GM19193 (cell line): ENCODE results near the gene SLC18A3.

Experiments
- POLR2A ChIP-seq: IDR thresholded peaks from 4 replicates; pipeline ENCODE4 v1.6.1; 2011; ENCODE audit not compliant: insufficient read depth, insufficient read length; ENCODE audit errors: extremely low read depth

Gene SLC18A3

GRCh38 chr10:49610114-49610457 lies at the start of gene SLC18A3:
Gene SLC18A3 (plus strand): TSS chr10:49610310. CDS start chr10:49610741, 431 bp downstream.
- no peak for TF ChIP-seq POLR2A

GRCh38 chr10:49560526-49560925 lies 49.6 kb upstream of the SLC18A3 start:
- no peak for TF ChIP-seq POLR2A

- no peak for TF ChIP-seq POLR2A
These were observed 47.2 kb upstream of the SLC18A3 start for GRCh38 chr10:49562893-49563292.

GRCh38 chr10:49564461-49565009 lies 45.6 kb upstream of the SLC18A3 start:
- no peak for TF ChIP-seq POLR2A

GRCh38 chr10:49567810-49568209 lies 42.3 kb upstream of the SLC18A3 start:
- no peak for TF ChIP-seq POLR2A

- TF ChIP-seq POLR2A: no peak
These were observed 41.9 kb upstream of the SLC18A3 start for GRCh38 chr10:49568235-49568634.

- TF ChIP-seq POLR2A: no peak
These were observed 41.0 kb upstream of the SLC18A3 start for GRCh38 chr10:49569031-49569631.

GRCh38 chr10:49571388-49571787 lies 38.7 kb upstream of the SLC18A3 start:
- TF ChIP-seq POLR2A: no peak

GRCh38 chr10:49572594-49573114 lies 37.5 kb upstream of the SLC18A3 start:
- no peak for TF ChIP-seq POLR2A

GRCh38 chr10:49575489-49576072 lies 34.5 kb upstream of the SLC18A3 start:
- no peak for TF ChIP-seq POLR2A

GRCh38 chr10:49577182-49577925 lies 32.8 kb upstream of the SLC18A3 start:
- TF ChIP-seq POLR2A: no peak

GRCh38 chr10:49578392-49578791 lies 31.7 kb upstream of the SLC18A3 start:
- no peak for TF ChIP-seq POLR2A

GRCh38 chr10:49579621-49580020 lies 30.5 kb upstream of the SLC18A3 start:
- no peak for TF ChIP-seq POLR2A

GRCh38 chr10:49585387-49585786 lies 24.7 kb upstream of the SLC18A3 start:
- no peak for TF ChIP-seq POLR2A

- no peak for TF ChIP-seq POLR2A
These were observed 22.1 kb upstream of the SLC18A3 start for GRCh38 chr10:49587981-49588380.
